Vagina (tissue), 2 donors: ENCODE measurements around the gene GDPD2. TPM values are rescaled to one million over a fixed set of nuclear protein-coding genes. Genes with fewer than 3 reads are reported as not detected.

Experiments used
- DNase-seq, 2 donors: peaks; one replicate each; pipeline ENCODE4 v3.0.0-alpha.2; 2017; ENCODE audit errors: extremely low spot score in 2 of 2
- H3K27ac ChIP-seq: fragments of 200-600 bp; sonication (generic); one replicate; pipeline ENCODE4 v1.5.1; 2019
- H3K27me3 ChIP-seq: fragments of 200-600 bp; sonication (generic); one replicate; pipeline ENCODE4 v1.5.1; 2019
- H3K36me3 ChIP-seq, 2 donors: fragments of 200-600 bp; sonication (generic); one replicate each; pipeline ENCODE4 v1.5.1; 2017 to 2019
- H3K4me1 ChIP-seq: fragments of 200-600 bp; sonication (generic); one replicate; pipeline ENCODE4 v1.5.1; 2019
- H3K4me3 ChIP-seq, 2 donors: fragments of 200-600 bp; sonication (generic); 1 replicate in 1 of 2; 2 replicates in 1 of 2; pipeline ENCODE4 v1.5.1; 2016 to 2019
- H3K9me3 ChIP-seq: fragments of 200-600 bp; sonication (generic); one replicate; pipeline ENCODE4 v1.5.1; 2019
- POLR2A ChIP-seq, 2 donors: fragments of 450-650 bp; IDR thresholded peaks; one replicate each; pipeline ENCODE4 v1.6.1; 2017; ENCODE audit warnings: antibody characterized with exemption in 2 of 2, mild to moderate bottlenecking in 2 of 2, moderate library complexity in 2 of 2
- POLR2AphosphoS5 ChIP-seq, 2 donors: sonication (generic); formaldehyde crosslinking; IDR thresholded peaks; one replicate each; pipeline ENCODE4 v1.9.0; 2017; ENCODE audit warnings: antibody characterized with exemption in 2 of 2, mild to moderate bottlenecking in 2 of 2, low read depth in 1 of 2; ENCODE audit not compliant: insufficient read depth in 1 of 2
- intact Hi-C: fragments of 100-400 bp; cut with DNase I; formaldehyde crosslinking; loops from one replicate; pipeline ENCODE4 v1.15.1; 2023
- total RNA-seq: library from RNA; depleted of rRNA; stranded (reverse); fragments of >200 nt; gene quantifications from one replicate; pipeline ENCODE4 v1.2.3, GENCODE V29; 2016
- TF ChIP-seq, protein P1 (sequence below), 3 experiments: fragments of 450-650 bp in 2 of 3; fragments of 200-600 bp in 1 of 3; sonication (generic) in 1 of 3; IDR thresholded peaks; one replicate each; pipeline ENCODE4 v1.5.1; 2017 to 2019; ENCODE audit warnings: antibody characterized with exemption in 3 of 3, mild to moderate bottlenecking in 2 of 3, moderate library complexity in 2 of 3

Gene GDPD2
- total RNA-seq, 1 donor from 2014 or later: not detected

DNA sequence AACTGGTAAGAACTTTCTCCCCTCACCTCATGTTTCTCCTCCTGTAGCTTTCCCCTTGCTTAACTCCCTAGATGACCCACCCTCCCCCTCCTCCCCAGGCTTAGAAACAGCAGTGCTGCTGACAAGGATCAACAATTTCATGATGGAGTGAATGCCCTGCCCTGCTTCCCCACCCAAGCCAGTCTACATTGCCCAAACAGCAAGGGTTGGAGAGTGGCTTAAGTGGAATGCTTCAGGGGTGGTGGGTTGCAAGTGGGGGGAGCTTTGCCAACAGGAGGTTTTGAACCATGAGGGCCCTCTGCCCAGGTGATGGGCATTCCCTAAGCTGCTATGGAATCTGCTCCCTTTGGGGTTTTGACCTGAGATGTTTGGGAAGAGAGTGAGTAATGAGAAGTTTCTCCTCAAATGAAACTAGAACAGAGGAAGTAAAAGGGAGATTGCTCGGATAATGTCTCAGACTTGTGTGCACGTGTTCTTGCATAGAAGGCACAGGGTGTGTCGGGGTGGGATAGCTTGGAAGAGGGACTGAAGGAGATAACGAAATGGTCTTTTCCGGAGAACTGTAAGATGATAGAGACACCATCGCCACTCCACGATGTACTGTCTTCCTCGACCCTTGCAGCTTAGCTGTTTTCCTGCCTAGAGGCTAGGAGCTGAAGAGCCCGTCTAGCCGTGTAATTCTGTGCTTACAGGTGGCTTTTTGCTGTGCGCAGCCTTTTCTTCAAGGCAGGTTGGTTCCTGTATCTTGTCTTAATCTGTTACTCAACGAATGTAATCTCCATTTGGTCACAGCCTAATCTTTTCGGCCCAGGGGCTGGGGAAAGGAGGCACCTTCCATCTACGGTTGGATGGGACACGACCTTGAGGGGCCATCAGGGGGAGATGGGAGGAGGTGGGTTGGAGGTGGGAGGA lies 10.1 kb downstream of the GDPD2 start:
- intact Hi-C loops: no loop called here
- Histone ChIP-seq H3K27me3 (no peaks in the 10 kb centered on the region), H3K4me1 (peaks cover 5% of the 10 kb centered on the region), H3K36me3 (no peaks in the 10 kb centered on the region), H3K9me3 (no peaks in the 10 kb centered on the region), H3K27ac (peak overlapping the region; percentile 58), H3K4me3 (peak overlapping the region; percentile 56 to 58)
- TF ChIP-seq, protein P1, sequence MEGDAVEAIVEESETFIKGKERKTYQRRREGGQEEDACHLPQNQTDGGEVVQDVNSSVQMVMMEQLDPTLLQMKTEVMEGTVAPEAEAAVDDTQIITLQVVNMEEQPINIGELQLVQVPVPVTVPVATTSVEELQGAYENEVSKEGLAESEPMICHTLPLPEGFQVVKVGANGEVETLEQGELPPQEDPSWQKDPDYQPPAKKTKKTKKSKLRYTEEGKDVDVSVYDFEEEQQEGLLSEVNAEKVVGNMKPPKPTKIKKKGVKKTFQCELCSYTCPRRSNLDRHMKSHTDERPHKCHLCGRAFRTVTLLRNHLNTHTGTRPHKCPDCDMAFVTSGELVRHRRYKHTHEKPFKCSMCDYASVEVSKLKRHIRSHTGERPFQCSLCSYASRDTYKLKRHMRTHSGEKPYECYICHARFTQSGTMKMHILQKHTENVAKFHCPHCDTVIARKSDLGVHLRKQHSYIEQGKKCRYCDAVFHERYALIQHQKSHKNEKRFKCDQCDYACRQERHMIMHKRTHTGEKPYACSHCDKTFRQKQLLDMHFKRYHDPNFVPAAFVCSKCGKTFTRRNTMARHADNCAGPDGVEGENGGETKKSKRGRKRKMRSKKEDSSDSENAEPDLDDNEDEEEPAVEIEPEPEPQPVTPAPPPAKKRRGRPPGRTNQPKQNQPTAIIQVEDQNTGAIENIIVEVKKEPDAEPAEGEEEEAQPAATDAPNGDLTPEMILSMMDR (IDR thresholded peaks at IDR 0.05): no peak
- TF ChIP-seq POLR2AphosphoS5 (IDR thresholded peaks at IDR 0.05; ENCODE audit: insufficient read depth in 1 of 2, low read depth in 1 of 2) (no peak), POLR2A (IDR thresholded peaks at IDR 0.05) (no peak)
- peak in 1 of 2 donors; percentile 77 for DNase-seq

DNA sequence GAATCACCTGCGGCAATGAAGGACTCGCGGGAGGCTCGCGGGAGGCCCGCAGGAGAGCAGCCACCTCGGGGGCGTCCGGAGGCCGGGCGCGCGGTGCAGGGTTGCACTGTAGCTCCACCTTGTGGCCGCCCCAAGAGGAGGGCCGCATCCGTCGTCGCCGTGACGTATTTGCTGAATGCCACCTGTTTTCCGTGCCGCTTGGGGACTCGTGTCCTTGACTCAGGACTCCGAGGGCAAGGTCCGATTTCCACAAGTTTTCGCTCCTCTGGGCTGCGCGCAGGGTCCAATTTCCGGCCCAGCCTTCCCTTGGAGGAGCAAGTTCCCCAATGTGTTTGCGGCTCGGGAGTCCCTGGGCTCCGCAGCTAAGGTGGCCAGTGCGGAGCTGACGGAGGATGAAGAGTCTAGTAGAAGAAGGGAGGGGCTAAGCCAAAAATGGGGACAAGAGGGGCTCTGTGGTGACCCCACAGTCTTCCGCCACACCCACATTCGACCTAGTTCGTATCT lies 10.8 kb downstream of the GDPD2 start:
- intact Hi-C loops: no loop called here

DNA sequence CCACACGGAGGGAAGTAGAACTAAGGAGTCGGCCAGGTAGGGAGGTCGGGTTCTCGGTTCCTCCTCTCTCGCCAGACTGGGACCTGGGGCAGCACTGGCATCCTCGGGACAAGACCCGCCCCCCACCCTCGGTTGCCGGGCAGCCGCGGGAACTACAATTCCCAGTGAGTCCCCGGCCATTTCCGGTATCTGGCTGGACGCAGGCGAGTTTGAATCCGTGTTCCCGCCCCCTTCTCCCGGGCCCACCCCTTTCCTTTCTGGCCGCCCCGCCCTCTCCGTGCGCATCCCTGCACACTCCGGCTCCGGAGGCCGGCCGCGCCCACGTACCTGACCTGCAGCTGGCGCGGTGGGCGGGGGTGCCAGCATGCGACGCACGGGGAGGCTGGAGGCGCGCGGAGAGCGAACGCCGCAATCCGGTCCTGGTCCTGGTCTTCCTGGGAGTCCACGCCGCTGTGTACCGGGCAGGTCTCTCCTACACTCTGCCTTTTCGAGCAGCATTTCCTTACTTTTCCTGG lies 11.3 kb downstream of the GDPD2 start:
- Histone ChIP-seq H3K4me1 (peaks cover 5% of the 10 kb centered on the region), H3K27ac (peak overlapping the region; percentile 60), H3K9me3 (no peaks in the 10 kb centered on the region), H3K4me3 (peak overlapping the region; percentile 56 to 58), H3K27me3 (no peaks in the 10 kb centered on the region), H3K36me3 (no peaks in the 10 kb centered on the region)
- intact Hi-C loops: no loop called here
- TF ChIP-seq, protein P1 (IDR thresholded peaks at IDR 0.05): no peak
- TF ChIP-seq POLR2A (IDR thresholded peaks at IDR 0.05) (peak in 1 of 2 donors; percentile 7), POLR2AphosphoS5 (IDR thresholded peaks at IDR 0.05; ENCODE audit: insufficient read depth in 1 of 2, low read depth in 1 of 2) (peak in 1 of 2 donors; percentile 77)
- peak in 1 of 2 donors; percentile 96 for DNase-seq

More for the DNA sequence above, 10.8 kb downstream of the GDPD2 start:
- no peaks in the 10 kb centered on the region for H3K9me3 ChIP-seq
- H3K27ac ChIP-seq: peak overlapping the region; percentile 58
- TF ChIP-seq, protein P1 (IDR thresholded peaks at IDR 0.05): peak in 1 of 3 experiments; percentile 55
- TF ChIP-seq POLR2AphosphoS5 (IDR thresholded peaks at IDR 0.05; ENCODE audit: insufficient read depth in 1 of 2, low read depth in 1 of 2) (peak in 1 of 2 donors; percentile 8), POLR2A (IDR thresholded peaks at IDR 0.05) (no peak)
- H3K36me3 ChIP-seq: no peaks in the 10 kb centered on the region
- H3K4me1 ChIP-seq: peaks cover 5% of the 10 kb centered on the region
- no peaks in the 10 kb centered on the region for H3K27me3 ChIP-seq
- H3K4me3 ChIP-seq: peak overlapping the region; percentile 56 to 58
- peak in 1 of 2 donors; percentile 74 for DNase-seq

DNA sequence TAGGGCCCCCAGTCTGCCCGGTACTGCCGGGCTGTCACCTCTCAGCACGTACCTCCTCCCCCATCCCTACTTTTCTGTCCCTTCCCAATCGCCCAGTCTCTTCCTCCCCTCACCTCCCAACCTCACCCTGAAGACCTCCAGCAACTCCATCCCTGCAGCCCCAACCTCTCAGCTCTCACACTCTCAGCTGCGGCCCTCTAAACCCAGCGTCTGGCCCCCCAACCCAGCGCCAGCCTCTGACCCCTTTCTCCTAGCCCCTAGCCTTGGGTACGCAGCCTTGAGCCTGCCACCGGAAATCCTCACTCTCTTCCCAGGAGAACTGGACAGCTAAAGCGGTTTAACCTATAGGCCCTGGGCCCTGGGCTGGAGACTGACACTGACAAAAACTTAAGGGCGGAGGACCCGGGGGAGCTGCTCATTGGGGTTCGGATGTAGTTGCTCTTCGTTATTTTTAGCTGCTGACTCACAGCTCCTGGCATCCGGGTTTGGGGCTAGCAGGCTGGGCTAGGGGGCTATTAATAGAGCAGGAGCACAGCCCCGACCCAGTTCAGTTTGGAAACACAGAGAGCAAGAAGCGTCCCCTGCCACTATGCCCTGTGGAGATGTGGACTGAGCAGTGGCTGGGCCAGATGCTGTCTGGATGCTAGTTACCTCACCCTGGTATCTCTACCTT lies 11.9 kb downstream of the GDPD2 start:
- DNase-seq: peak in 1 of 2 donors; percentile 70
- Histone ChIP-seq H3K4me1 (peaks cover 5% of the 10 kb centered on the region), H3K36me3 (no peaks in the 10 kb centered on the region), H3K4me3 (peak overlapping the region; percentile 56 to 58), H3K27me3 (no peaks in the 10 kb centered on the region), H3K9me3 (no peaks in the 10 kb centered on the region), H3K27ac (peak overlapping the region; percentile 60)
- no peak for TF ChIP-seq POLR2A (IDR thresholded peaks at IDR 0.05)
- TF ChIP-seq POLR2AphosphoS5 (IDR thresholded peaks at IDR 0.05; ENCODE audit: insufficient read depth in 1 of 2, low read depth in 1 of 2): no peak
- TF ChIP-seq, protein P1 (IDR thresholded peaks at IDR 0.05): no peak
- intact Hi-C loops: no loop called here
